Bronchial epithelial cell (primary cell): ENCODE measurements around the gene PCBP4. TPM values are rescaled to one million over a fixed set of nuclear protein-coding genes. Genes with fewer than 3 reads are reported as not detected.
"Not testable (repeated sequence)": the region's sequence is repeated elsewhere in the genome, so short reads cannot be mapped to it uniquely, and the experiment has no call there.

Experiments used
- DNase-seq: peaks from one replicate; pipeline ENCODE4 v3.0.0-alpha.2; 2010; ENCODE audit warnings: low read depth
- FAIRE-seq: peaks from 2 replicates; lab custom pipeline; 2011; peaks lifted over from hg19 to GRCh38; lab: Jason Lieb, UNC
- H3K27me3 ChIP-seq: 2 replicates; pipeline ENCODE4 v1.5.1; 2011; ENCODE audit warnings: low read length; ENCODE audit not compliant: control insufficient read depth, insufficient read depth
- H3K36me3 ChIP-seq: 2 replicates; pipeline ENCODE4 v1.5.1; 2011; ENCODE audit warnings: low read length; ENCODE audit not compliant: control insufficient read depth, insufficient read depth
- H3K4me3 ChIP-seq: 2 replicates; pipeline ENCODE4 v1.5.1; 2011; ENCODE audit warnings: mild to moderate bottlenecking, low read depth, low read length, control low read depth
- CTCF ChIP-seq: IDR thresholded peaks from 2 replicates; pipeline ENCODE4 v1.5.1; 2011; ENCODE audit warnings: mild to moderate bottlenecking, moderate library complexity, low read length, control low read depth, inconsistent platforms; ENCODE audit not compliant: insufficient read depth, severe bottlenecking
- total RNA-seq: library from RNA; depleted of rRNA; stranded (reverse); fragments of >200 nt; gene quantifications from 2 replicates; pipeline ENCODE4 v1.2.1, GENCODE V29; 2014

PCBP4 gene
- total RNA-seq, 1 donor from 2014 or later: 15.3 TPM

- TF ChIP-seq CTCF: no peak
- peak; percentile 36 for FAIRE-seq
- peaks cover 11% of the 10 kb centered on the region for H3K36me3 ChIP-seq
- H3K4me3 ChIP-seq: no peak overlapping the region
- H3K27me3 ChIP-seq: no peaks in the 10 kb centered on the region
- DNase-seq: peak; percentile 79
Observed at GRCh38 chr3:51997935-51998596, 30.8 kb upstream of the PCBP4 start.

GRCh38 chr3:51997172-51997571 lies 29.9 kb upstream of the PCBP4 start:
- DNase-seq (no peak), FAIRE-seq (no peak)
- Histone ChIP-seq H3K27me3 (no peaks in the 10 kb centered on the region), H3K4me3 (no peak overlapping the region), H3K36me3 (peaks cover 14% of the 10 kb centered on the region)
- TF ChIP-seq CTCF: no peak

- Histone ChIP-seq H3K27me3 (no peaks in the 10 kb centered on the region), H3K36me3 (peaks cover 17% of the 10 kb centered on the region), H3K4me3 (peak within 1 kb of the TSS; percentile 86)
- no peak for FAIRE-seq
- no peak for TF ChIP-seq CTCF
- peak; percentile 89 for DNase-seq
Observed at GRCh38 chr3:51995346-51996163, 28.3 kb upstream of the PCBP4 start, which contains the start of gene RPL29. Gene RPL29, minus strand, starts transcription at chr3:51995895. Its CDS starts 434 bp downstream, at chr3:51995461.

GRCh38 chr3:51994530-51994929 lies 27.3 kb upstream of the PCBP4 start:
- Histone ChIP-seq H3K27me3 (no peaks in the 10 kb centered on the region), H3K36me3 (peaks cover 17% of the 10 kb centered on the region), H3K4me3 (peak overlapping the region; percentile 86)
- TF ChIP-seq CTCF: no peak
- DNase-seq (no peak), FAIRE-seq (no peak)

- not testable (repeated sequence) for H3K27me3 ChIP-seq, FAIRE-seq, H3K4me3 ChIP-seq, DNase-seq
- peaks cover 17% of the 10 kb centered on the region for H3K36me3 ChIP-seq
Observed at GRCh38 chr3:51993657-51994056, 26.4 kb upstream of the PCBP4 start.

GRCh38 chr3:51992017-51992682 lies 24.9 kb upstream of the PCBP4 start:
- Histone ChIP-seq H3K4me3 (no peak overlapping the region), H3K36me3 (peaks cover 17% of the 10 kb centered on the region), H3K27me3 (no peaks in the 10 kb centered on the region)
- TF ChIP-seq CTCF: no peak
- DNase-seq (no peak), FAIRE-seq (no peak)

GRCh38 chr3:51990501-51990971 lies 23.3 kb upstream of the PCBP4 start:
- not testable (repeated sequence) for DNase-seq, H3K4me3 ChIP-seq, H3K27me3 ChIP-seq, FAIRE-seq
- H3K36me3 ChIP-seq: peaks cover 17% of the 10 kb centered on the region
